SK-N-SH treated with all-trans-retinoic acid at 6 μM for 48 hours (cell line): ENCODE measurements around the gene OR12D2.

Experiments used
- ATAC-seq: fragments of 200-7000 bp; cut with Tn5 transposase; 3 replicates; pipeline ENCODE4 v1.9.1; 2020; ENCODE audit warnings: mild to moderate bottlenecking, moderate library complexity
- ARNTL ChIP-seq: fragments of 450-650 bp; formaldehyde crosslinking; IDR thresholded peaks from 2 replicates; pipeline ENCODE4 v1.5.0; 2020; ENCODE audit warnings: low read depth, mild to moderate bottlenecking, moderate library complexity, borderline replicate concordance
- BACH2 ChIP-seq: fragments of 250-450 bp; sonication (Bioruptor Pico); IDR thresholded peaks from 2 replicates; pipeline ENCODE4 v1.9.0; 2021; ENCODE audit warnings: mild to moderate bottlenecking, borderline replicate concordance
- CREB5 ChIP-seq: fragments of 250-450 bp; sonication (Bioruptor Pico); IDR thresholded peaks from 2 replicates; pipeline ENCODE4 v1.5.1; 2020; ENCODE audit warnings: low read depth, mild to moderate bottlenecking, moderate library complexity
- CSDC2 ChIP-seq: fragments of 250-450 bp; sonication (Bioruptor Pico); IDR thresholded peaks from 2 replicates; pipeline ENCODE4 v1.5.0; 2020; ENCODE audit warnings: mild to moderate bottlenecking, moderate library complexity
- CSRNP3 ChIP-seq: fragments of 250-450 bp; sonication (Bioruptor Pico); IDR thresholded peaks from 2 replicates; pipeline ENCODE4 v1.5.1; 2021; ENCODE audit warnings: mild to moderate bottlenecking, moderate library complexity
- ESRRG ChIP-seq: fragments of 250-450 bp; sonication (Bioruptor Pico); IDR thresholded peaks from 2 replicates; pipeline ENCODE4 v1.6.1; 2021; ENCODE audit warnings: mild to moderate bottlenecking
- GLIS3 ChIP-seq: fragments of 250-450 bp; sonication (Bioruptor Pico); IDR thresholded peaks from 2 replicates; pipeline ENCODE4 v1.5.0; 2020; ENCODE audit warnings: mild to moderate bottlenecking, moderate library complexity
- OSR1 ChIP-seq: fragments of 250-450 bp; sonication (Bioruptor Pico); IDR thresholded peaks from 2 replicates; pipeline ENCODE4 v1.8.0; 2022; ENCODE audit warnings: moderate library complexity, mild to moderate bottlenecking, inconsistent platforms
- PATZ1 ChIP-seq: fragments of 250-450 bp; sonication (Bioruptor Pico); IDR thresholded peaks from 2 replicates; pipeline ENCODE4 v1.8.0; 2020; ENCODE audit warnings: mild to moderate bottlenecking, moderate library complexity, borderline replicate concordance
- PPARA ChIP-seq: fragments of 250-450 bp; sonication (Bioruptor Pico); IDR thresholded peaks from 2 replicates; pipeline ENCODE4 v1.5.0; 2020; ENCODE audit warnings: mild to moderate bottlenecking, borderline replicate concordance
- SNAI2 ChIP-seq: fragments of 250-450 bp; sonication (Bioruptor Pico); IDR thresholded peaks from 2 replicates; pipeline ENCODE4 v1.5.0; 2020; ENCODE audit warnings: mild to moderate bottlenecking, moderate library complexity
- TOX ChIP-seq: fragments of 250-450 bp; sonication (Bioruptor Pico); IDR thresholded peaks from 2 replicates; pipeline ENCODE4 v1.8.0; 2021; ENCODE audit warnings: mild to moderate bottlenecking, moderate library complexity, borderline replicate concordance
- TSHZ2 ChIP-seq: fragments of 250-450 bp; sonication (Bioruptor Pico); IDR thresholded peaks from 2 replicates; pipeline ENCODE4 v1.5.0; 2020; ENCODE audit warnings: mild to moderate bottlenecking, moderate library complexity
- ZFP3 ChIP-seq: fragments of 250-450 bp; sonication (Bioruptor Pico); IDR thresholded peaks from 2 replicates; pipeline ENCODE4 v1.5.0; 2020; ENCODE audit warnings: mild to moderate bottlenecking, moderate library complexity
- ZFP30 ChIP-seq: fragments of 450-650 bp; formaldehyde crosslinking; IDR thresholded peaks from 2 replicates; pipeline ENCODE4 v1.5.0; 2022; ENCODE audit warnings: mild to moderate bottlenecking, moderate library complexity
- ZNF70 ChIP-seq: fragments of 450-650 bp; formaldehyde crosslinking; IDR thresholded peaks from 2 replicates; pipeline ENCODE4 v1.5.0; 2020; ENCODE audit warnings: mild to moderate bottlenecking, moderate library complexity
- ZNF8 ChIP-seq: fragments of 450-650 bp; formaldehyde crosslinking; IDR thresholded peaks from 2 replicates; pipeline ENCODE4 v1.5.0; 2020; ENCODE audit warnings: mild to moderate bottlenecking, moderate library complexity

OR12D2 gene

GRCh38 chr6:29403801-29404200 lies 8.4 kb downstream of the OR12D2 start:
- ATAC-seq: no peak
- TF ChIP-seq ARNTL (CRISPR knock-in tag) (no peak), OSR1 (CRISPR knock-in tag) (no peak), GLIS3 (CRISPR knock-in tag) (no peak), PPARA (CRISPR knock-in tag) (no peak), ZFP30 (CRISPR knock-in tag) (no peak), ESRRG (no peak)

- TF ChIP-seq SNAI2: no peak
- no peak for TF ChIP-seq ZFP3 (CRISPR knock-in tag)
- no peak for TF ChIP-seq TSHZ2 (CRISPR knock-in tag)
- TF ChIP-seq CREB5: no peak
- TF ChIP-seq ARNTL (CRISPR knock-in tag): no peak
- TF ChIP-seq ZNF8 (CRISPR knock-in tag): no peak
- no peak for ATAC-seq
These were observed 19.2 kb downstream of the OR12D2 start, which contains the start of gene OR12D1 for GRCh38 chr6:29414588-29414987. Gene OR12D1, plus strand, starts transcription at chr6:29414928.

GRCh38 chr6:29419516-29419915 lies 24.1 kb downstream of the OR12D2 start:
- TF ChIP-seq TOX: no peak
- TF ChIP-seq ESRRG: no peak
- no peak for TF ChIP-seq CSRNP3 (CRISPR knock-in tag)
- no peak for TF ChIP-seq TSHZ2 (CRISPR knock-in tag)
- TF ChIP-seq BACH2 (CRISPR knock-in tag): no peak
- TF ChIP-seq ZNF8 (CRISPR knock-in tag): no peak
- no peak for ATAC-seq

GRCh38 chr6:29424168-29424567 lies 28.7 kb downstream of the OR12D2 start:
- ATAC-seq: no peak
- TF ChIP-seq CSDC2 (CRISPR knock-in tag) (no peak), BACH2 (CRISPR knock-in tag) (no peak), ZNF70 (no peak), ZNF8 (CRISPR knock-in tag) (no peak), PATZ1 (CRISPR knock-in tag) (no peak)
